Mucosa of gallbladder (tissue), 1 donor: ENCODE results near the gene SLC25A24. TPM values are rescaled to one million over a fixed set of nuclear protein-coding genes. Genes with fewer than 3 reads are reported as not detected.
"Not testable (repeated sequence)": the region's sequence is repeated elsewhere in the genome, so short reads cannot be mapped to it uniquely, and the experiment has no call there.

Source experiments
- DNase-seq: peaks from one replicate; pipeline ENCODE4 v3.0.0-alpha.2; 2020; ENCODE audit warnings: low spot score
- total RNA-seq: library from RNA; stranded (reverse); gene quantifications from one replicate; pipeline ENCODE4 v1.2.1, GENCODE V29; 2021
- donor health status: DM: no; HTN: no; CAD: no.

SLC25A24 gene
- 33.5 TPM for total RNA-seq

- peak; percentile 78 for DNase-seq
Measured at GRCh38 chr1:108199781-108200686, at the start of gene SLC25A24. TSS of gene SLC25A24 (minus strand) at chr1:108200343. CDS start at chr1:108200138, 205 bp downstream.

GRCh38 chr1:108243976-108244375 is 43.8 kb upstream of the SLC25A24 start, which contains the start of gene NBPF4:
TSS of gene NBPF4 (minus strand) at chr1:108244076. CDS start at chr1:108243761, 315 bp downstream.
- DNase-seq, result not testable (repeated sequence)

GRCh38 chr1:108239426-108239825 is 39.3 kb upstream of the SLC25A24 start:
- not testable (repeated sequence) for DNase-seq

- DNase-seq, result not testable (repeated sequence)
Measured at GRCh38 chr1:108235308-108235707, 35.2 kb upstream of the SLC25A24 start.

GRCh38 chr1:108232183-108232582 is 32.0 kb upstream of the SLC25A24 start:
- DNase-seq, result not testable (repeated sequence)

GRCh38 chr1:108229976-108230375 is 29.8 kb upstream of the SLC25A24 start:
- DNase-seq, result not testable (repeated sequence)

GRCh38 chr1:108227772-108228171 is 27.6 kb upstream of the SLC25A24 start:
- DNase-seq, result not testable (repeated sequence)

- DNase-seq, result not testable (repeated sequence)
Measured at GRCh38 chr1:108226855-108227254, 26.7 kb upstream of the SLC25A24 start.

- DNase-seq, result not testable (repeated sequence)
Measured at GRCh38 chr1:108223226-108223625, 23.1 kb upstream of the SLC25A24 start.

- DNase-seq, result not testable (repeated sequence)
Measured at GRCh38 chr1:108217515-108218174, 17.5 kb upstream of the SLC25A24 start.

GRCh38 chr1:108217007-108217406 is 16.9 kb upstream of the SLC25A24 start:
- not testable (repeated sequence) for DNase-seq

GRCh38 chr1:108216028-108216890 is 16.1 kb upstream of the SLC25A24 start:
- not testable (repeated sequence) for DNase-seq

GRCh38 chr1:108214641-108215465 is 14.7 kb upstream of the SLC25A24 start:
- not testable (repeated sequence) for DNase-seq

GRCh38 chr1:108211014-108211413 is 10.9 kb upstream of the SLC25A24 start:
- no peak for DNase-seq

- no peak for DNase-seq
Measured at GRCh38 chr1:108209456-108210108, 9.4 kb upstream of the SLC25A24 start.

- DNase-seq, result no peak
Measured at GRCh38 chr1:108208724-108209446, 8.7 kb upstream of the SLC25A24 start.

GRCh38 chr1:108203582-108203981 is 3.4 kb upstream of the SLC25A24 start:
- not testable (repeated sequence) for DNase-seq

- DNase-seq, result no peak
Measured at GRCh38 chr1:108201687-108202086, 1.5 kb upstream of the SLC25A24 start.

GRCh38 chr1:108200687-108201051 is 526 bp upstream of the SLC25A24 start:
- DNase-seq, result peak; percentile 50
